SH-SY5Y (cell line): ENCODE data around the gene COL4A6.

Experiments
- GATA2 ChIP-seq: IDR thresholded peaks from 2 replicates; pipeline ENCODE4 v1.6.1; 2011; ENCODE audit warnings: mild to moderate bottlenecking, low read depth, low read length
- GATA3 ChIP-seq: IDR thresholded peaks from 2 replicates; pipeline ENCODE4 v1.6.1; 2011; ENCODE audit warnings: low read depth, mild to moderate bottlenecking, low read length, moderate library complexity

DNA sequence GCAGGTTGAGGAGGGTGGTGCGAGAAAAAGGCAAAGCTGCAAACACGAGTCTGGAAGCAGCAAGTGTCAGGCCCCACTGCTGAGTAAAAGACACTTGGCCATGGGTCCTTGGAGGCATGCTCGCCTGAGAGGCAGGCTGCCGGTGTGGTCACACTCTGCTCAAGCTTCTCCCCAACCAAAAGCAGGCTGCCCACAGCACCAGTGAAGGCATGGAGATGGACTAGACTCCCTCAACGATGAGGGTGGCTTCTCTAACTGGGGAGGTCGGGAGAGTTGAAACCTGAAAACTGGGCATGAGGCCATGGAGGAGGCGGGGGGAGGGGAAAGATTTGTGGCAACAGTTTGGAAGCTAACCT is 260.1 kb downstream of the COL4A6 start:
- TF ChIP-seq GATA2 (no peak), GATA3 (no peak)
